Transverse colon (tissue), 4 donors: Measurements from ENCODE around the gene DYNC1LI2. TPM values are rescaled to one million over a fixed set of nuclear protein-coding genes. Genes with fewer than 3 reads are reported as not detected.

Experiments
- DNase-seq: peaks from one replicate; pipeline ENCODE4 v3.0.0-alpha.2; 2019
- H3K27ac ChIP-seq, 4 donors: fragments of 200-600 bp; sonication (generic); 2 replicates each; pipeline ENCODE4 v1.5.1; 2016 to 2018; ENCODE audit warnings: inconsistent platforms in 4 of 4
- H3K27me3 ChIP-seq: fragments of 200-600 bp; sonication (generic); 2 replicates; pipeline ENCODE4 v1.5.1; 2017; ENCODE audit warnings: inconsistent platforms
- H3K36me3 ChIP-seq, 4 donors: fragments of 200-600 bp; sonication (generic); 2 replicates each; pipeline ENCODE4 v1.5.1; 2017 to 2019; ENCODE audit warnings: inconsistent platforms in 4 of 4
- H3K4me1 ChIP-seq, 4 donors: fragments of 200-600 bp; sonication (generic); 2 replicates each; pipeline ENCODE4 v1.5.1; 2017 to 2020; ENCODE audit warnings: inconsistent platforms in 4 of 4
- H3K4me3 ChIP-seq, 4 donors: fragments of 200-600 bp; sonication (generic); 1 replicate in 1 of 4; 2 replicates in 3 of 4; pipeline versions ENCODE4 v1.5.1 to v1.6.1; 2017 to 2019; ENCODE audit warnings: inconsistent platforms in 4 of 4
- H3K9me3 ChIP-seq, 2 donors: fragments of 200-600 bp; sonication (generic); 2 replicates each; pipeline ENCODE4 v1.5.1; 2017 to 2019; ENCODE audit warnings: inconsistent platforms in 2 of 2
- CTCF ChIP-seq, 5 experiments: fragments of 200-600 bp in 3 of 5; fragments of 450-650 bp in 2 of 5; sonication (generic) in 3 of 5; IDR thresholded peaks; 1 replicate in 2 of 5; 2 replicates in 3 of 5; pipeline ENCODE4 v1.5.1; 2016 to 2017; ENCODE audit warnings: antibody characterized with exemption in 5 of 5, inconsistent platforms in 3 of 5, mild to moderate bottlenecking in 2 of 5, moderate library complexity in 1 of 5
- EP300 ChIP-seq: sonication (generic); formaldehyde crosslinking; IDR thresholded peaks from one replicate; pipeline ENCODE4 v1.6.1; 2017; ENCODE audit warnings: antibody characterized with exemption, low read depth
- POLR2A ChIP-seq: fragments of 450-650 bp; IDR thresholded peaks from one replicate; pipeline ENCODE4 v1.6.1; 2016; ENCODE audit warnings: antibody characterized with exemption, mild to moderate bottlenecking, moderate library complexity
- POLR2AphosphoS5 ChIP-seq, 3 donors: sonication (generic); formaldehyde crosslinking; IDR thresholded peaks; one replicate each; pipeline ENCODE4 v1.6.1; 2016; ENCODE audit warnings: antibody characterized with exemption in 3 of 3
- WGBS, 2 donors: methylation state at CpG; one replicate each; pipeline ENCODE4 v1.1.5; 2018; ENCODE audit warnings: low coverage in 1 of 2; 5-methylcytosine and 5-hydroxymethylcytosine counted together
- in situ Hi-C, 4 donors: fragments of 200-750 bp; cut with MboI; loops; one replicate each; pipeline versions ENCODE4 v1.15.0 to v1.15.1; 2017; ENCODE audit warnings: low sequenced_read_pairs in 3 of 4, low pct_ligation_motif_present in 1 of 4, low pct_unique_long_range_greater_than_20kb in 1 of 4
- intact Hi-C: fragments of 100-400 bp; cut with DNase I; formaldehyde crosslinking; loops from one replicate; pipeline ENCODE4 v1.15.1; 2023; ENCODE audit warnings: low total_unique reads
- total RNA-seq, 4 donors: library from RNA; depleted of rRNA; stranded (reverse); fragments of >200 nt; gene quantifications; one replicate each; pipeline ENCODE4 v1.1.0, GENCODE V29; 2016

Gene DYNC1LI2
- total RNA-seq, 4 donors from 2014 or later, result 199 to 393 (median 284) TPM

- in situ Hi-C loops, result no loop called here
- H3K36me3 ChIP-seq, result no peaks in the 10 kb centered on the region
- H3K4me3 ChIP-seq, result peak overlapping the region; percentile 52 to 86 (median 76)
- peak overlapping the region; percentile 84 to 92 (median 87) for H3K27ac ChIP-seq
- intact Hi-C loops, result no loop called here
- no peaks in the 10 kb centered on the region for H3K27me3 ChIP-seq
- 36% methylated on average over 5 of the region's 8 CpGs; no CpG with 5 or more reads in 1 of the 2 donors for WGBS, 2 donors
- peak; percentile 15 for DNase-seq
- H3K9me3 ChIP-seq, result no peaks in the 10 kb centered on the region
- peaks cover 4 to 48% (median 30%) of the 10 kb centered on the region in 4 donors for H3K4me1 ChIP-seq
- TF ChIP-seq EP300, result no peak
- TF ChIP-seq POLR2A, result no peak
- TF ChIP-seq POLR2AphosphoS5 (IDR thresholded peaks at IDR 0.05), result no peak
- no peak for TF ChIP-seq CTCF (IDR thresholded peaks at IDR 0.05)
Observed at GRCh38 chr16:66695471-66695934, 55.9 kb downstream of the DYNC1LI2 start.

GRCh38 chr16:66693149-66693548 lies 58.3 kb downstream of the DYNC1LI2 start:
- no peaks in the 10 kb centered on the region for H3K27me3 ChIP-seq
- no peak overlapping the region for H3K27ac ChIP-seq
- no peaks in the 10 kb centered on the region for H3K36me3 ChIP-seq
- intact Hi-C loops (no loop called here), in situ Hi-C loops (no loop called here)
- no peaks in the 10 kb centered on the region for H3K9me3 ChIP-seq
- WGBS, 2 donors, result 89 to 94% methylated on average over 3 to 4 of the region's 4 CpGs
- TF ChIP-seq POLR2A (no peak), CTCF (IDR thresholded peaks at IDR 0.05) (no peak), POLR2AphosphoS5 (IDR thresholded peaks at IDR 0.05) (no peak), EP300 (no peak)
- peaks cover 4 to 54% (median 30%) of the 10 kb centered on the region in 4 donors for H3K4me1 ChIP-seq
- no peak for DNase-seq
- no peak overlapping the region for H3K4me3 ChIP-seq

- no peak overlapping the region for H3K4me3 ChIP-seq
- no peak for DNase-seq
- no peak overlapping the region for H3K27ac ChIP-seq
- TF ChIP-seq POLR2A, result no peak
- TF ChIP-seq EP300, result no peak
- no peak for TF ChIP-seq POLR2AphosphoS5 (IDR thresholded peaks at IDR 0.05)
- no peak for TF ChIP-seq CTCF (IDR thresholded peaks at IDR 0.05)
- in situ Hi-C loops (no loop called here), intact Hi-C loops (no loop called here)
- H3K4me1 ChIP-seq, result peaks cover 4 to 55% (median 28%) of the 10 kb centered on the region in 4 donors
- WGBS, 2 donors, result 86 to 89% methylated on average over 3 to 6 of the region's 6 CpGs
- no peaks in the 10 kb centered on the region for H3K27me3 ChIP-seq
- H3K9me3 ChIP-seq, result no peaks in the 10 kb centered on the region
- H3K36me3 ChIP-seq, result no peaks in the 10 kb centered on the region
Observed at GRCh38 chr16:66692341-66692740, 59.1 kb downstream of the DYNC1LI2 start.

- in situ Hi-C loops (no loop called here), intact Hi-C loops (no loop called here)
- no peak for TF ChIP-seq POLR2A
- Histone ChIP-seq H3K27ac (peak overlapping the region in 1 of 4 donors; percentile 41), H3K36me3 (no peaks in the 10 kb centered on the region), H3K27me3 (no peaks in the 10 kb centered on the region), H3K4me3 (no peak overlapping the region), H3K4me1 (peaks cover 4 to 52% (median 24%) of the 10 kb centered on the region in 4 donors), H3K9me3 (no peaks in the 10 kb centered on the region)
- WGBS, 2 donors, result 53 to 75% methylated on average over 4 to 6 of the region's 6 CpGs
- no peak for DNase-seq
Observed at GRCh38 chr16:66691234-66691633, 60.2 kb downstream of the DYNC1LI2 start.
